GM18858 (cell line): ENCODE measurements around the gene KBTBD4.
"Not testable (repeated sequence)": the region's sequence is repeated elsewhere in the genome, so short reads cannot be mapped to it uniquely, and the experiment has no call there.

Experiments used
- ATAC-seq: cut with Tn5 transposase; IDR thresholded peaks from one replicate; pipeline ENCODE4 v1.9.1; 2021; ENCODE audit not compliant: unreplicated experiment

KBTBD4 gene

DNA sequence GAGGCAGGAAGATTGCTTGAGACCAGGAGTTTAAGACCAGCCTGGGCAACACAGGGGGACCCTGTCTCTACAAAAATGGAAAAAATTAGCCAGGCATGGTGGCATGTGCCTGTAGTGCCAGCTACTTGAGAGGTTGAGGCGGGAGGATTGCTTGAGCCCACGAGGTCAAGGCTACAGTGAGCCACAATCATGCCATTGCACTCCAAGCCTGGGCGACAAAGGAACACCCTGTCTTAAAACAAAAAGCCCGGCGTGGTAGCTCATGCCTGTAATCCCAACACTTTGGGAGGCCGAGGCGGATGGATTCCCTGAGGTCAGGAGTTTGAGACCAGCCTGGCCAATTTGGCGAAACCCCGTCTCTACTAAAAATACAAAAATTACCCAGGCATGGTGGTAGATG lies 48.0 kb downstream of the KBTBD4 start:
- ATAC-seq: not testable (repeated sequence)

DNA sequence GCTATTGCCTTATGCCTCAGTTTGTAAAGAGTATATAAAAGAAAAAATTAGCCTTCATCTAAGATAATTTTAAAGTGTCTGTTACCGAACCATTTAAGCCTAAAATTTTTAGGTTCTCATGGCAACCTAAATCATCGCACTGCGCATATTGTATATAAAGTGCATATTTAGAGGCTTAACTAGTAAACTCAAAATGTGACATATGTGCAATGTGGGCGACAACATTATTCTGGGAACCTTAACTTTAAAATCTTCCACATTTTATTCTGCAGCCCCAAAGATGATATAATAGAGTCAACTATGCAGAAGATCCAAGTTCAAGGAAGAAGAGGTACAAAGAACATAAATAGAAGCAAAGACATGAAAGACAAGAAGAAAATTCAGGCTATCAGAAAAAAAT lies 48.8 kb downstream of the KBTBD4 start:
- no peak for ATAC-seq

DNA sequence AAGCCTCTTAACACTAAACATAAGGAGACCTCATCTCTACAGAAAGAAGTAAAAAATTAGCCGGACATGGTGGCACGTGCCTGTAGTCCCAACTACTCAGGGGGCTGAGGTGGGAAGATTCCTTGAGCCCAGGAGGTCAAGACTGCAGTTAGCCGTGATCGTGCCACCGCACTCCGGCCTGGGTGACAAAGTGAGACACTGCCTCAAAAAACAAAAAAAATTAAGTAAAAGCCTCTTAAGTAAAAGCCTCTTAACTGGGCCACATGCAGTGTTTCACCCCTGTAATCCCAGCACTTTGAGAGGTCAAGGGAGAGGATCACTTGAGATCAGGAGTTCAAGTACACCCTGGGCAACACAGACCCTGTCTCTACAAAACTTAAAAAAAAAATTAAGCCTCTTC lies 51.6 kb downstream of the KBTBD4 start:
- no peak for ATAC-seq

DNA sequence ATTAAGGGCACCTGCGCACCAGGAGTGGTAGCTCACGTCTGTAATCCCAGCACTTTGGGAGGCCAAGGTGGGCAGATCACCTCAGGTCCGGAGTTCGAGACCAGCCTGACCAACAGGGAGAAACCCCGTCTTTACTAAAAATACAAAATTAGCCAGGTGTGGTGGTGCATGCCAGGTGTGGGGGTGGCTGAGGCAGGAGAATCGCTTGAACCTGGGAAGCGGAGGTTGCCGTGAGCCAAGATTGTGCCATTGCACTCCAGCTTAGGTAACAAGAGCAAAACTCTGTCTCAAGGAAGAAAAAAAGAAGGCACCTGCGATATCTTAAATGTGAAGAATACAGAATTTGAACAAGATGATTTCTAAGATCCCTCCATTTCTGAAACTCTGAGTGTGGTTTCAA lies 52.7 kb downstream of the KBTBD4 start:
- not testable (repeated sequence) for ATAC-seq

DNA sequence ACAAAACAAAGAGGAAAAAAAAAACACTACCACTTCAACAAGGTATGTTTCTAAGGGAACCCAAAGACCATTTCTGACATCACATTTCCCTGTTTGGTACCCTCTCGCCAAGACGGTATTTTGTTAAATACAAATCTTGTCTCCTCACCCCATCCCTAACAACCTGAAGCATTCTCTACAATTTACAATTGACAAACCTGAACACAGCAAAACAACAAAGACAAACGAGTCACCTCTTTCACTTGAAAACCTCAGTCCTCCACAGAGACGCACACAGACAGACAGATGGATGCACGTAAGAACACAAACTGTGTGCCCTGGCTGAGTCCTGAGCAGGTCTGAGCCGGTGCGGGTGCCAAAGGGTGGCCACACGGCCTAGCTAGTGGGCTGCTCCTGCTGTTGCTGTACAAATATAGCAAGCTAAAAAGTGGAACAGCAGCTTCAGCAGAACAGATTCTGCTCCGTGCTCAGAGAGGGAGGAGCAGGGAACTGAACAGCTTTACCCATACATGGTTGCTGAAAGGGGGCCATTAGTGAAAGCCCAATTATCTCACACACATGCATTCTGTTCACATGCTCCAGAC lies 54.4 kb downstream of the KBTBD4 start:
- no peak for ATAC-seq

DNA sequence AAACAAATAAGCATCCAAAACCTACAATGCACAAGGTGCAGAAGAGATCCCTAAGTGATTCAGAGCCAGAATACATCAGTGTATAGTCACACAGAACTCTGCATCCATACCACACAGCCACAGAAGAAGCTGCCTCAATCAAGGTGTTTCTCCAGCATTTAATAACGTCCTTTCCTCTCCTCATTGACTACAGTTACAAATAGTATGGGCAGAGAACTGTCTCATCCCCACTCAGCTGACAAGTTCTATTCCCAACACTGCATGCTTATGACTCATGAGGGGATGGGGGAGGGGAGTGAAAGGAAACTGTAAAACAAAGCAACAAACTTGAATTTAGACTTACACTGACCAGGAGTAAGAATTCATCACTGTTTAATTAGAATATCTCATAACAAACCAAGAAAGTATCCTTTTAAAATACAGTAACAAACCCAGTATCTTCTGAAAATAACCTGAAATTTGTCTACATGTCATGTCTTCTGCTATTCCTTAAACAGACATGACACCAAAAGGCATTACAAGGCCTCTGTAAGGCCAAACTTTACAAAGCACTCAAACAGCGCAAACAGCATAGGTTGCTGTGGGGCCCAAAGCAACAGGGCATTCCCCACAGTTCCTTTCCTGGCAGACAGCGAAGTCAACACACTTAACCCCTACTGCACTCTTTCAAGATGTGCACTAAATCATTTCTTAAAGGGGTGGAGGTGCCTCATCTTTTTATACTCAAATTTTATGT lies 55.1 kb downstream of the KBTBD4 start:
- ATAC-seq: no peak
